ENCODE results near the gene ABCF3.

DNA sequence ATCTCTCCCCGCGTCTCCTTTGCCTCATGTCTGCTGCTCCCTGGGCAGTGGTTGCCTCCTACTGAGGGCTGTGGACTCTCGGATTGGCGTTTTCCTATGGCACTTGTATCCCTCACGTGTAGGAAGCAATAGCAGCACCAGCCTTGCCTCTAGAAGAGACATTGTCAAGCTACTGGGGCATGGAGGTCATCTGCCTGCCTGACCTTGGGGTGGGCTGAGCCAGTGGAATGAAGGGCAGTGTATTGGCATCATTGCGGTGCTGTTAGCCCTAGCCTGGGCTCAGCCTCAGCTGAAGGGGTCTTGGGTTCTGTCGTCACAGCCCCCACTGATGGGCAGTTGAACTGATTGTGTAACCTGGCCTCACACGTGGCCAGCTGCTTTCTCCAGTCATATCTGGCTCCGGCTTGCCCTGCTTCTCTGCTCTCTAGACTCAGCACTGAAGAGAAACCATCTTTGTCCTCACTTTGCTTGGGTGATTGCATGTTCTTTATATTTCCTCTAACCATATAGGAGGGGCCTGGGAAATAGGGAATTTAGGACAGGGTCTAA lies 8.1 kb downstream of the ABCF3 start:
- TF ChIP-seq, protein P1, sequence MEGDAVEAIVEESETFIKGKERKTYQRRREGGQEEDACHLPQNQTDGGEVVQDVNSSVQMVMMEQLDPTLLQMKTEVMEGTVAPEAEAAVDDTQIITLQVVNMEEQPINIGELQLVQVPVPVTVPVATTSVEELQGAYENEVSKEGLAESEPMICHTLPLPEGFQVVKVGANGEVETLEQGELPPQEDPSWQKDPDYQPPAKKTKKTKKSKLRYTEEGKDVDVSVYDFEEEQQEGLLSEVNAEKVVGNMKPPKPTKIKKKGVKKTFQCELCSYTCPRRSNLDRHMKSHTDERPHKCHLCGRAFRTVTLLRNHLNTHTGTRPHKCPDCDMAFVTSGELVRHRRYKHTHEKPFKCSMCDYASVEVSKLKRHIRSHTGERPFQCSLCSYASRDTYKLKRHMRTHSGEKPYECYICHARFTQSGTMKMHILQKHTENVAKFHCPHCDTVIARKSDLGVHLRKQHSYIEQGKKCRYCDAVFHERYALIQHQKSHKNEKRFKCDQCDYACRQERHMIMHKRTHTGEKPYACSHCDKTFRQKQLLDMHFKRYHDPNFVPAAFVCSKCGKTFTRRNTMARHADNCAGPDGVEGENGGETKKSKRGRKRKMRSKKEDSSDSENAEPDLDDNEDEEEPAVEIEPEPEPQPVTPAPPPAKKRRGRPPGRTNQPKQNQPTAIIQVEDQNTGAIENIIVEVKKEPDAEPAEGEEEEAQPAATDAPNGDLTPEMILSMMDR (IDR thresholded peaks at IDR 0.05): no peak
- no peak for TF ChIP-seq POLR2A (IDR thresholded peaks at IDR 0.05)
